Esophagus muscularis mucosa (tissue), 4 donors: Measurements from ENCODE around the gene MRPL50. TPM values are rescaled to one million over a fixed set of nuclear protein-coding genes. Genes with fewer than 3 reads are reported as not detected.

Experiments
- DNase-seq: peaks from one replicate; pipeline ENCODE4 v3.0.0-alpha.2; 2017; ENCODE audit errors: extremely low spot score
- H3K27ac ChIP-seq, 4 donors: fragments of 200-600 bp; sonication (generic); replicated peaks in 1 of 4; 1 replicate in 3 of 4; 2 replicates in 1 of 4; pipeline ENCODE4 v1.5.1; 2016 to 2019; ENCODE audit warnings: mild to moderate bottlenecking in 1 of 4
- H3K27me3 ChIP-seq, 4 donors: fragments of 200-600 bp; sonication (generic); one replicate each; pipeline versions ENCODE4 v1.5.1 to v1.6.0; 2016 to 2019
- H3K36me3 ChIP-seq, 4 donors: fragments of 200-600 bp; sonication (generic); one replicate each; pipeline ENCODE4 v1.5.1; 2016 to 2019
- H3K4me1 ChIP-seq, 4 donors: fragments of 200-600 bp; sonication (generic); one replicate each; pipeline ENCODE4 v1.5.1; 2016 to 2019
- H3K4me3 ChIP-seq, 4 donors: fragments of 200-600 bp; sonication (generic); 1 replicate in 2 of 4; 2 replicates in 2 of 4; pipeline ENCODE4 v1.5.1; 2016 to 2019; ENCODE audit warnings: mild to moderate bottlenecking in 4 of 4, moderate library complexity in 1 of 4
- H3K9me3 ChIP-seq, 4 donors: fragments of 200-600 bp; sonication (generic); 1 replicate in 3 of 4; 2 replicates in 1 of 4; pipeline ENCODE4 v1.5.1; 2016 to 2019
- EP300 ChIP-seq: sonication (generic); formaldehyde crosslinking; IDR thresholded peaks from one replicate; pipeline ENCODE4 v1.6.1; 2017; ENCODE audit warnings: antibody characterized with exemption
- POLR2A ChIP-seq: fragments of 450-650 bp; IDR thresholded peaks from one replicate; pipeline ENCODE4 v1.6.1; 2017; ENCODE audit warnings: antibody characterized with exemption, moderate library complexity, mild to moderate bottlenecking, low read depth
- POLR2AphosphoS5 ChIP-seq, 2 donors: sonication (generic); formaldehyde crosslinking; IDR thresholded peaks; one replicate each; pipeline ENCODE4 v1.6.1; 2017; ENCODE audit warnings: antibody characterized with exemption in 2 of 2
- WGBS: methylation state at CpG from one replicate; pipeline ENCODE4 v1.1.5; 2018; 5-methylcytosine and 5-hydroxymethylcytosine counted together
- intact Hi-C: fragments of 100-400 bp; cut with DNase I; formaldehyde crosslinking; loops from one replicate; pipeline ENCODE4 v1.15.1; 2023
- total RNA-seq, 4 donors: library from RNA; depleted of rRNA; stranded (reverse); fragments of >200 nt; gene quantifications; one replicate each; pipeline versions ENCODE4 v1.1.0 to v1.2.1, GENCODE V29; 2016
- TF ChIP-seq, protein P1 (sequence below), 3 experiments: fragments of 200-600 bp in 2 of 3; fragments of 450-650 bp in 1 of 3; sonication (generic) in 2 of 3; IDR thresholded peaks; one replicate each; pipeline ENCODE4 v1.5.1; 2017 to 2019; ENCODE audit warnings: antibody characterized with exemption in 3 of 3, mild to moderate bottlenecking in 2 of 3, moderate library complexity in 1 of 3

MRPL50 gene
- total RNA-seq, 4 donors from 2014 or later: 8.3 to 12.9 (median 10.4) TPM

DNA sequence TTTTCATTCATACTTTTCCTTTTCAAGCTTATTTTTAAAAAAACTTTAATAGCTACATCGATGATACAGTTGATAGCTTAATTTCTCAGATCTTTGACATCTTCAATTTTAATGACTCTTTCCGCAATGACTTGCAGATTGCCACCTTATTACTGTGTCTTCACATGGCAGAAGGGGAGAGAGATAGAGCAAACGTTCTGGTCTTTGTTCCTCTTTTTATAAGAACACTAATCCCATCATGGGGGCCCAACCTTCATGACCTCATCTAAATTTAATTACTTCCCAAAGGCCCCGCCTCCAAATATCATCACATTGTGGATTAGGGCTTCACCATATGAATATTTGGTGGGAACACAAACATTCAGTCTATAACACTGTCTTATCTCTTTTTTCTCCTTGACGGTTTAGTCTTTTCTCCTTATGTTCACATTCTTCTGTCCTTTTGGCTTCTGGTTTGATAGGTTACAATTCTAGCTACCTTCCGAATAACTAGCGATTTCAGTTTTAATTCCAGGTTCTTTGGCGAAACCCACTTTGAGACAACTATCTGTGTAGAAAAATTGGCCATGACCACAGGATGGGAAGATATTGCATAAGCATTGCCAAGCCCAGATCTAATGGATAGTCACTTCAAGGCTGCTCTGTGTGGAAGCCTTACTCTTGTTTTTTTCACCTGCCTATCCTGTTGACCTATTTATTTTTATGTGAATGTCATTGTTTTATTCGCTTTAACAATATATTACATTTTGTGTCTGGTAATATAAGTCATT, 5.3 kb upstream of the MRPL50 start:
- no peak overlapping the region for H3K27ac ChIP-seq
- intact Hi-C loops: no loop called here
- H3K4me3 ChIP-seq: no peak overlapping the region
- H3K36me3 ChIP-seq: peaks cover 81 to 88% (median 84%) of the 10 kb centered on the region in 4 donors
- TF ChIP-seq POLR2AphosphoS5 (IDR thresholded peaks at IDR 0.05) (no peak), POLR2A (no peak), EP300 (no peak)
- TF ChIP-seq, protein P1, sequence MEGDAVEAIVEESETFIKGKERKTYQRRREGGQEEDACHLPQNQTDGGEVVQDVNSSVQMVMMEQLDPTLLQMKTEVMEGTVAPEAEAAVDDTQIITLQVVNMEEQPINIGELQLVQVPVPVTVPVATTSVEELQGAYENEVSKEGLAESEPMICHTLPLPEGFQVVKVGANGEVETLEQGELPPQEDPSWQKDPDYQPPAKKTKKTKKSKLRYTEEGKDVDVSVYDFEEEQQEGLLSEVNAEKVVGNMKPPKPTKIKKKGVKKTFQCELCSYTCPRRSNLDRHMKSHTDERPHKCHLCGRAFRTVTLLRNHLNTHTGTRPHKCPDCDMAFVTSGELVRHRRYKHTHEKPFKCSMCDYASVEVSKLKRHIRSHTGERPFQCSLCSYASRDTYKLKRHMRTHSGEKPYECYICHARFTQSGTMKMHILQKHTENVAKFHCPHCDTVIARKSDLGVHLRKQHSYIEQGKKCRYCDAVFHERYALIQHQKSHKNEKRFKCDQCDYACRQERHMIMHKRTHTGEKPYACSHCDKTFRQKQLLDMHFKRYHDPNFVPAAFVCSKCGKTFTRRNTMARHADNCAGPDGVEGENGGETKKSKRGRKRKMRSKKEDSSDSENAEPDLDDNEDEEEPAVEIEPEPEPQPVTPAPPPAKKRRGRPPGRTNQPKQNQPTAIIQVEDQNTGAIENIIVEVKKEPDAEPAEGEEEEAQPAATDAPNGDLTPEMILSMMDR (IDR thresholded peaks at IDR 0.05): no peak
- H3K9me3 ChIP-seq: peaks cover 13 to 59% (median 44%) of the 10 kb centered on the region in 4 donors
- peaks cover 20 to 30% (median 24%) of the 10 kb centered on the region in 4 donors for H3K4me1 ChIP-seq
- DNase-seq: no peak
- H3K27me3 ChIP-seq: no peaks in the 10 kb centered on the region
- WGBS: 94% methylated on average over 9 of the region's 9 CpGs

DNA sequence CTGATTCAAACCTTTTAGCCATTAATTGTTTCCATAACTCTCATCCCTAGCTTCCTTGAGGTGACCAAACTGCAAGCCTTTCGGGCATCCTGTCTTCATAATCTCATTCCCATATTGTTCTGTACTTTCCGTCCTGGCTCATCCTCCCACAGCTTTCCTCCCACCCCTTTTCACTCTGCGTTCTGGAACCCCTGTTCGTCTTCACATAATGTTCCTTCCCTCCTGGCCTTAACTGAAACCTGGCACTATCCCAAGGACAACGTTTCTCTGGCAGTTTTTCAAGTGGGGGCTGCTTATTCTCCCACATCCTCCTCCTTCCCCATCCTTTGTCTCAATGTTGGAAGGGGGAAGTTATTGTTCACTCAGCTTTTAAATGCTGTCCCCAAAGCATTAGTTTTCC, 1.7 kb upstream of the MRPL50 start:
- Histone ChIP-seq H3K9me3 (peaks cover 0 to 23% (median 10%) of the 10 kb centered on the region in 4 donors), H3K27me3 (no peaks in the 10 kb centered on the region), H3K4me3 (peak overlapping the region; percentile 65 to 85 (median 68)), H3K36me3 (peaks cover 45 to 55% (median 50%) of the 10 kb centered on the region in 4 donors), H3K27ac (peak overlapping the region in 1 of 4 donors; percentile 84), H3K4me1 (peaks cover 34 to 53% (median 47%) of the 10 kb centered on the region in 4 donors)
- DNase-seq: no peak
- intact Hi-C loops: loop anchor here (2.0 kb wide), 2 partner anchors 47 to 133 kb away; partner anchors contain the start of gene RNF20
- 41% methylated on average over 5 of the region's 5 CpGs for WGBS
- TF ChIP-seq, protein P1 (IDR thresholded peaks at IDR 0.05): no peak
- no peak for TF ChIP-seq EP300
- TF ChIP-seq POLR2A: no peak
- TF ChIP-seq POLR2AphosphoS5 (IDR thresholded peaks at IDR 0.05): no peak

DNA sequence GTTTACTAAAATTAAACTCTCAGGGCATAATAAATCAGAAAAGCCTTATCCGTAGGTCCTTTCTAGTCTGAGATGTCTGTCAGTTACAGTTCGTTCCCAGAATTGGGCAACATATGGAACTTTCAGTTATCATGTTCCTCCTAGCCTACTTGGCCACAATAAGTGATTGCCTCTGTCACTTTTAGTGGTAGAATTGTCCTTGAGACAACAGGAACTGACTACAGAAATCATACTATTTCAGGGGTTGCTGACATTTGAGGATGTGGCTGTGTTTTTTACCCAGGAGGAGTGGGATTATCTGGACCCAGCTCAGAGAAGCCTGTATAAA, 1.2 kb upstream of the MRPL50 start:
- peaks cover 34 to 53% (median 47%) of the 10 kb centered on the region in 4 donors for H3K4me1 ChIP-seq
- H3K27ac ChIP-seq: peak overlapping the region; percentile 82 to 90 (median 84)
- WGBS: 10% methylated on average over 2 of the region's 2 CpGs
- peaks cover 40 to 50% (median 45%) of the 10 kb centered on the region in 4 donors for H3K36me3 ChIP-seq
- TF ChIP-seq, protein P1 (IDR thresholded peaks at IDR 0.05): no peak
- TF ChIP-seq POLR2A: no peak
- no peak for TF ChIP-seq EP300
- no peak for TF ChIP-seq POLR2AphosphoS5 (IDR thresholded peaks at IDR 0.05)
- no peaks in the 10 kb centered on the region for H3K27me3 ChIP-seq
- intact Hi-C loops: no loop called here
- no peak for DNase-seq
- H3K4me3 ChIP-seq: peak overlapping the region; percentile 65 to 85 (median 68)
- peaks cover 0 to 18% (median 5%) of the 10 kb centered on the region in 4 donors for H3K9me3 ChIP-seq

DNA sequence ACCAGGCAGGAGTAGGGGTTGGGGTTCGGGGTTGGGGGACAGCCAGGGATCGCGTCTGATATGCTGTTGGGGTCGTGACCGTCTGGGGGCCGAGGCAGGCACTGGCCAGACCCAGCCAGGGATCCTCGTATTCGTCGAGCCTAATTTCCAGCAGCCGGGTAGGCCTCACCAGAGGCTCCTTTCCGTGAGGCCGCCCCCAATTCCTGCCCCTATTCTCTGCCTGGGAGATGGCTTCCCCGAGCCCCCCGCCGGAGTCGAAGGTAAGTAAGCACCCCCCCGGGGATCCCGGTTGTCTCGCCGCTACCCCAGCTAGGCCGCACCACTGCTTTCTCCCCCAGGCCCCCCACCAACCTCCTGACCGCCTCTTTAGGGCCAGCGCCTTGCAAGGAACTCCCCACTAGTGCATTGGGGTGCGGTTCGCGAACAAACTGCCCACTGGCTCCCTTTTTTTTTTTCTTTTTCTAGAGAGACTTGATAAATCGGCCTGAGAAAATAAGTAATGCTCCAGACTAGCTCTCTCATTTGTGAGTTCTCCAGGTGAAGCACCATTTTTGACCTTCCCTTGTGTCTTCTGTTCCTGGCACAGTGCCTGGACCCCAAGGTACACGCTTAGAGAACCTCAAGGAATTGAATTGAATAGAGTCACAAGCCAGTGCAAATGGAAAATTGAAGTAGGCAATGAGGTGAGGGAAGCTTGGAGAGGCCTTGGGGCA, 668 bp upstream of the MRPL50 start:
- Histone ChIP-seq H3K27ac (peak overlapping the region; percentile 82 to 90 (median 84)), H3K4me3 (peak overlapping the region; percentile 65 to 85 (median 68)), H3K4me1 (peaks cover 34 to 53% (median 47%) of the 10 kb centered on the region in 4 donors), H3K9me3 (peaks cover 0 to 13% (median 3%) of the 10 kb centered on the region in 4 donors), H3K36me3 (peaks cover 35 to 44% (median 39%) of the 10 kb centered on the region in 4 donors), H3K27me3 (no peaks in the 10 kb centered on the region)
- intact Hi-C loops: no loop called here
- 6% methylated on average over 8 of the region's 28 CpGs for WGBS
- no peak for TF ChIP-seq POLR2A
- TF ChIP-seq, protein P1 (IDR thresholded peaks at IDR 0.05): no peak
- no peak for TF ChIP-seq POLR2AphosphoS5 (IDR thresholded peaks at IDR 0.05)
- no peak for TF ChIP-seq EP300
- no peak for DNase-seq
